Measurements from ENCODE around the gene SLC29A3. TPM values are rescaled to one million over a fixed set of nuclear protein-coding genes. Genes with fewer than 3 reads are reported as not detected.

SLC29A3 gene
- total and polyA plus RNA-seq, 10 of the 15 experiments (the other 5 are each of a cell fraction or from before 2014, with no cell fraction given): 1.5 to 4.0 (median 2.7) TPM

DNA sequence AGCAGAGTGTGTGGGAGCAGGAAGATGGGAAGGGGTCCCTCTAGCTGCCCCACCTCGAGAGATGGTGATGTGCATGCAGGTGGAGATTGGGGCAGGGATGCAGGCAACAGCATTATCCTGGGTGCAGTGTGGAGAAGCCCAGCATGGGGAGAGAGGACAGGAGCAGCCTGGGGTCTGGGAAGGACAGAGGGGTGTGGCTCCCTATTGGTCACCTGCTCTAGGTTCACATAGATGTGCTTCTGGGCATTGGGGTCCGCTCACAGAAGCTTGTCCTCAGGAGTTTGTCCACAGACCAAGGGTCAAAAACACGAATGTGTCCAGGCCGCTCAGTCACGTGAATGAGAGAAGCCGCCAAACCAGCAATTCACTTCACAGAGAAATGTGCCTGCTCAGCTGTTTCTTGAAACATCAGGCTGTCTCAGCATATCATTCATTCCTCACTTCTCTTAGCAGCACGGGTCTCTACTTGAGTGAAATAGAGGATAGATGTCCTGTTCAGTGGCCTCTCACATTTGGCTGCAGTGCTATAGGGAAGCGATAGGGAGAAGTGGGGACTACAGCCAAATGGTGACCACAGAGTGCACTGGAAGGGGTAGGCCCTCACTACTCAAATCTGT, 11.5 kb upstream of the SLC29A3 start (continued):
- TF ChIP-seq, protein P1, sequence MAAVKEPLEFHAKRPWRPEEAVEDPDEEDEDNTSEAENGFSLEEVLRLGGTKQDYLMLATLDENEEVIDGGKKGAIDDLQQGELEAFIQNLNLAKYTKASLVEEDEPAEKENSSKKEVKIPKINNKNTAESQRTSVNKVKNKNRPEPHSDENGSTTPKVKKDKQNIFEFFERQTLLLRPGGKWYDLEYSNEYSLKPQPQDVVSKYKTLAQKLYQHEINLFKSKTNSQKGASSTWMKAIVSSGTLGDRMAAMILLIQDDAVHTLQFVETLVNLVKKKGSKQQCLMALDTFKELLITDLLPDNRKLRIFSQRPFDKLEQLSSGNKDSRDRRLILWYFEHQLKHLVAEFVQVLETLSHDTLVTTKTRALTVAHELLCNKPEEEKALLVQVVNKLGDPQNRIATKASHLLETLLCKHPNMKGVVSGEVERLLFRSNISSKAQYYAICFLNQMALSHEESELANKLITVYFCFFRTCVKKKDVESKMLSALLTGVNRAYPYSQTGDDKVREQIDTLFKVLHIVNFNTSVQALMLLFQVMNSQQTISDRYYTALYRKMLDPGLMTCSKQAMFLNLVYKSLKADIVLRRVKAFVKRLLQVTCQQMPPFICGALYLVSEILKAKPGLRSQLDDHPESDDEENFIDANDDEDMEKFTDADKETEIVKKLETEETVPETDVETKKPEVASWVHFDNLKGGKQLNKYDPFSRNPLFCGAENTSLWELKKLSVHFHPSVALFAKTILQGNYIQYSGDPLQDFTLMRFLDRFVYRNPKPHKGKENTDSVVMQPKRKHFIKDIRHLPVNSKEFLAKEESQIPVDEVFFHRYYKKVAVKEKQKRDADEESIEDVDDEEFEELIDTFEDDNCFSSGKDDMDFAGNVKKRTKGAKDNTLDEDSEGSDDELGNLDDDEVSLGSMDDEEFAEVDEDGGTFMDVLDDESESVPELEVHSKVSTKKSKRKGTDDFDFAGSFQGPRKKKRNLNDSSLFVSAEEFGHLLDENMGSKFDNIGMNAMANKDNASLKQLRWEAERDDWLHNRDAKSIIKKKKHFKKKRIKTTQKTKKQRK (IDR thresholded peaks at IDR 0.05; ENCODE audit: low read depth, low read length): no peak
- no peak for TF ChIP-seq ASH2L (IDR thresholded peaks at IDR 0.05; ENCODE audit: borderline replicate concordance, low read depth)
- TF ChIP-seq SREBF1 (IDR thresholded peaks at IDR 0.05; ENCODE audit: low read length): no peak
- no peak for TF ChIP-seq DPF2 (IDR thresholded peaks at IDR 0.05)

DNA sequence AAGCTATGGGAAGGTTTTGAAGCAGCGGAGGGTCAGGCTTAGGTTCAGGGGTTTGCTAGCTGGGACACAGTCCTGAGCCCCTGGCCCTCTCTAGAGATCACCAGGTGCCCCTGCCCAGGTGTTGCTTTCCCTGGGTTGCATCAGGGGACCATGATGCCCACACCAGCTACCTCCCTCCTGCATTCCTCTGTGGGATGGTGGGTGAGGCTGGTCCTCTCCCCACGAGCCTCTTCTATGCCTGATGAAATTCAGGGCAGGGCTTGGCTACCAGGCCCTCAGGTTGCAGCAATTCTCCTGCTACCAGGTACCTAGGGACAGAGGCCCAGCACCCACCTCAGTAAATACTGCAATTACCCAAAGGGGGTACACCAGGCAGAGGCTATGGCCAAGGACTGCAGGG, 10.8 kb upstream of the SLC29A3 start:
- Histone ChIP-seq H3K27ac (ENCODE audit: control insufficient read depth, insufficient read depth) (no peak overlapping the region), H3K9ac (ENCODE audit: control insufficient read depth, insufficient read depth, low read length) (no peak overlapping the region), H3K9me3 (replicated peaks; ENCODE audit: control insufficient read depth, insufficient read depth, low read length) (no peaks in the 10 kb centered on the region), H2AFZ (ENCODE audit: control insufficient read depth, low read depth, low read length) (no peak overlapping the region), H3K27me3 (replicated peaks in 1 of 2; ENCODE audit: control insufficient read depth in 2 of 2, insufficient read depth in 2 of 2, low read length in 1 of 2) (no peaks in the 10 kb centered on the region), H3K4me3 (no peak overlapping the region), H3K79me2 (ENCODE audit: control insufficient read depth, insufficient read depth, low read length) (no peaks in the 10 kb centered on the region), H3K4me1 (ENCODE audit: control insufficient read depth, insufficient read depth, low read length) (peaks cover 9% of the 10 kb centered on the region; the same call in 1 of the 2 replicates), H3K4me2 (ENCODE audit: control insufficient read depth, insufficient read depth) (no peak overlapping the region), H3K36me3 (ENCODE audit: control insufficient read depth in 2 of 2, insufficient read depth in 2 of 2, low read length in 1 of 2) (no peaks in the 10 kb centered on the region), H4K20me1 (ENCODE audit: control insufficient read depth, insufficient read depth) (no peaks in the 10 kb centered on the region)
- BruUV-seq (replicated peaks): no TSS peak
- 21% methylated on average over 2 of the region's 2 CpGs for WGBS (ENCODE audit: insufficient coverage, insufficient replicate concordance, low lambda C conversion rate, missing lambda C conversion rate)
- ATAC-seq: no peak
- CTCF ChIA-PET: interaction anchor here (1.1 to 2.1 kb wide), 6 partner anchors 8 to 400 kb away, joined by 3 to 6 read pairs (median 4); no protein-coding TSS in a partner anchor
- in situ Hi-C loops (cut with MboI) (no loop called here), intact Hi-C loops (cut with micrococcal nuclease; ENCODE audit: unreplicated experiment) (no loop called here)
- RAD21 ChIA-PET (ENCODE audit: unreplicated experiment): interaction anchor here (0.7 to 1.6 kb wide), 3 partner anchors 11 to 400 kb away, joined by 3 read pairs; partner anchors contain the start of gene SLC29A3
- FAIRE-seq: no peak
- SMC1A ChIA-PET (ENCODE audit: uncharacterized antibody, unreplicated experiment): interaction anchor here (2.0 kb wide), 1 partner anchor 11 kb away, joined by 6 read pairs; the partner anchor contains the start of gene SLC29A3
- POLR2A ChIA-PET: no interaction called here
- no peak for DNase-seq (ENCODE audit: low read depth, low spot score)
- no peak for TF ChIP-seq CHD1 (IDR thresholded peaks at IDR 0.05; ENCODE audit: low read depth, low read length)
- no peak for TF ChIP-seq JUNB (IDR thresholded peaks at IDR 0.05)
- no peak for TF ChIP-seq IRF4 (IDR thresholded peaks at IDR 0.05; ENCODE audit: low read depth, low read length)
- TF ChIP-seq, protein P2, sequence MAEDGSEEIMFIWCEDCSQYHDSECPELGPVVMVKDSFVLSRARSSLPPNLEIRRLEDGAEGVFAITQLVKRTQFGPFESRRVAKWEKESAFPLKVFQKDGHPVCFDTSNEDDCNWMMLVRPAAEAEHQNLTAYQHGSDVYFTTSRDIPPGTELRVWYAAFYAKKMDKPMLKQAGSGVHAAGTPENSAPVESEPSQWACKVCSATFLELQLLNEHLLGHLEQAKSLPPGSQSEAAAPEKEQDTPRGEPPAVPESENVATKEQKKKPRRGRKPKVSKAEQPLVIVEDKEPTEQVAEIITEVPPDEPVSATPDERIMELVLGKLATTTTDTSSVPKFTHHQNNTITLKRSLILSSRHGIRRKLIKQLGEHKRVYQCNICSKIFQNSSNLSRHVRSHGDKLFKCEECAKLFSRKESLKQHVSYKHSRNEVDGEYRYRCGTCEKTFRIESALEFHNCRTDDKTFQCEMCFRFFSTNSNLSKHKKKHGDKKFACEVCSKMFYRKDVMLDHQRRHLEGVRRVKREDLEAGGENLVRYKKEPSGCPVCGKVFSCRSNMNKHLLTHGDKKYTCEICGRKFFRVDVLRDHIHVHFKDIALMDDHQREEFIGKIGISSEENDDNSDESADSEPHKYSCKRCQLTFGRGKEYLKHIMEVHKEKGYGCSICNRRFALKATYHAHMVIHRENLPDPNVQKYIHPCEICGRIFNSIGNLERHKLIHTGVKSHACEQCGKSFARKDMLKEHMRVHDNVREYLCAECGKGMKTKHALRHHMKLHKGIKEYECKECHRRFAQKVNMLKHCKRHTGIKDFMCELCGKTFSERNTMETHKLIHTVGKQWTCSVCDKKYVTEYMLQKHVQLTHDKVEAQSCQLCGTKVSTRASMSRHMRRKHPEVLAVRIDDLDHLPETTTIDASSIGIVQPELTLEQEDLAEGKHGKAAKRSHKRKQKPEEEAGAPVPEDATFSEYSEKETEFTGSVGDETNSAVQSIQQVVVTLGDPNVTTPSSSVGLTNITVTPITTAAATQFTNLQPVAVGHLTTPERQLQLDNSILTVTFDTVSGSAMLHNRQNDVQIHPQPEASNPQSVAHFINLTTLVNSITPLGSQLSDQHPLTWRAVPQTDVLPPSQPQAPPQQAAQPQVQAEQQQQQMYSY (CRISPR knock-in tag; IDR thresholded peaks at IDR 0.05): no peak
- TF ChIP-seq STAT1 (conservative IDR thresholded peaks at IDR 0.05): no peak
- TF ChIP-seq, protein P3, sequence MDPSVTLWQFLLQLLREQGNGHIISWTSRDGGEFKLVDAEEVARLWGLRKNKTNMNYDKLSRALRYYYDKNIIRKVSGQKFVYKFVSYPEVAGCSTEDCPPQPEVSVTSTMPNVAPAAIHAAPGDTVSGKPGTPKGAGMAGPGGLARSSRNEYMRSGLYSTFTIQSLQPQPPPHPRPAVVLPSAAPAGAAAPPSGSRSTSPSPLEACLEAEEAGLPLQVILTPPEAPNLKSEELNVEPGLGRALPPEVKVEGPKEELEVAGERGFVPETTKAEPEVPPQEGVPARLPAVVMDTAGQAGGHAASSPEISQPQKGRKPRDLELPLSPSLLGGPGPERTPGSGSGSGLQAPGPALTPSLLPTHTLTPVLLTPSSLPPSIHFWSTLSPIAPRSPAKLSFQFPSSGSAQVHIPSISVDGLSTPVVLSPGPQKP (IDR thresholded peaks at IDR 0.05; ENCODE audit: low read depth, low read length): no peak

All from GM12878 (cell line).